Activated T-cell treated with anti-CD3 and anti-CD28 coated beads for 1 hour (primary cell): Measurements from ENCODE around the gene MLNR.

Experiments used
- DNase-seq: peaks from one replicate; pipeline ENCODE4 v3.0.0-alpha.2; 2020; ENCODE audit warnings: low read depth

MLNR gene

GRCh38 chr13:49226613-49227012, 6.5 kb downstream of the MLNR start:
- DNase-seq, result no peak

- no peak for DNase-seq
Measured at GRCh38 chr13:49234741-49235140, 14.6 kb downstream of the MLNR start.

GRCh38 chr13:49235856-49236431, 15.8 kb downstream of the MLNR start:
- no peak for DNase-seq

- no peak for DNase-seq
Measured at GRCh38 chr13:49238621-49239020, 18.5 kb downstream of the MLNR start.

GRCh38 chr13:49240017-49240416, 19.9 kb downstream of the MLNR start:
- DNase-seq, result peak; percentile 16

GRCh38 chr13:49241296-49241695, 21.2 kb downstream of the MLNR start:
- DNase-seq, result no peak

- DNase-seq, result no peak
Measured at GRCh38 chr13:49245101-49245500, 25.0 kb downstream of the MLNR start.

GRCh38 chr13:49246850-49247642, 26.9 kb downstream of the MLNR start:
- DNase-seq, result no peak

GRCh38 chr13:49247643-49248621, 27.8 kb downstream of the MLNR start, which contains the start of gene CDADC1:
Gene CDADC1, plus strand, starts transcription at chr13:49247925. Its CDS starts 113 bp downstream, at chr13:49248038.
- peak; percentile 76 for DNase-seq

- DNase-seq, result no peak
Measured at GRCh38 chr13:49248622-49249002, 28.5 kb downstream of the MLNR start.

GRCh38 chr13:49251326-49251725, 31.2 kb downstream of the MLNR start:
- DNase-seq, result no peak

- no peak for DNase-seq
Measured at GRCh38 chr13:49253310-49253709, 33.2 kb downstream of the MLNR start.

GRCh38 chr13:49254007-49254406, 33.9 kb downstream of the MLNR start:
- DNase-seq, result no peak

- DNase-seq, result no peak
Measured at GRCh38 chr13:49256841-49257240, 36.7 kb downstream of the MLNR start.

- no peak for DNase-seq
Measured at GRCh38 chr13:49258089-49258796, 38.1 kb downstream of the MLNR start.

- no peak for DNase-seq
Measured at GRCh38 chr13:49259586-49259985, 39.4 kb downstream of the MLNR start.

GRCh38 chr13:49262634-49263033, 42.5 kb downstream of the MLNR start:
- no peak for DNase-seq

GRCh38 chr13:49265822-49266221, 45.7 kb downstream of the MLNR start:
- DNase-seq, result no peak

GRCh38 chr13:49271264-49271663, 51.1 kb downstream of the MLNR start:
- DNase-seq, result no peak
